ENCODE measurements around the gene PTPRM.

Gene PTPRM

DNA sequence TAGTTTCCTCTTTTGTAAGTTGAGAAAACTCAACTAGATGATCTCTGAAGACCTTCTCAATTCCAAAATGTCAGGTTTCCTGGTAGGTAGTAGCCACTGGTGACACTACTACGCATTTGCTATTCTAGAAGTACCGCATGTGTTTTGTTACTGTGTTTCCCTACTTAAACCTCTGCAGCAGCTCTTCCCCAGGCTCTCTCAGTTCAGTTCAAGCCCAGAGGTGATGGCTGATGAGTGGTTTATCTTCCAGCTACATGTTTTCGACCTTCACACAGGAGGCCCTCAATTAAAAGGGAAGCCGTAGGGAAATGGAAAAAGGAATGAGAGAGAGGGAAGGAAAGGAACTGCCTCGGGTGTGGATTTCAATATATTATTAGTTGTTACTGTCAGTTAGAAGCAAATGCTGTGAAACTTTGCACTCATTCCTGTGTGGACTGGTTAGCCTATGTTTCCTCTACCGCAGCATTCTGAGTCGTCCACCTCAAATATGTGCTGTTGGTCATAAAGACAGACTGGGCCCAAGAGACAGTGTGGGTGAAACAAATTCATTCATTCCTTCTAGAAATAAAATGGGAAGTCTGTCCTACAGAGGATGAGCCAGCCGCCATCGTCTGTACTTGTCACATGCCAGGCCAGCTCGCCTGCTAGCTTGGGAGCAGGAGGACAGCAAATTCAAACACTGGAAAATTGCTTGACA, 586.9 kb downstream of the PTPRM start:
- no peak for DNase-seq (ENCODE audit: low read depth in 1 of 2, low spot score in 1 of 2)

DNA sequence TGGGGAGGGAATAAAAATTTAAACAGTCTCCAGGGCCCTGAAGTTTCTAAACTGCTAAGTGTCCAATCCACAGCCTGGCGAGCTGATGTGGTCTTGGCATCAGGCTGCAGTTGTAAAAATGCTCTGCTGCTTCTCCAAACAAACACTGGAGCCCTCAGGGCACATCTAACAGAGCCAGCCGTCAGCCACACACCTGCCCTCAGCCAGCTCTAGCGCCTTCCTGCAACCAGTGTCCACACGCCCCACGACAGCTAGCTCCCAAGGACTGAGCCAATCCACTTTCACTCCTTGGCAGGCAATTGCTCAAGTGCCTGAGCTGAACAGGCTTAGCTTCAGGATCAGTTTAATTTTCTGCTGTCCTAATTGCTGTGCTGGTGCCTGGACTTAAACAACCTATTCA, 595.7 kb downstream of the PTPRM start:
- DNase-seq (ENCODE audit: low read depth in 1 of 2, low spot score in 1 of 2) = no peak

DNA sequence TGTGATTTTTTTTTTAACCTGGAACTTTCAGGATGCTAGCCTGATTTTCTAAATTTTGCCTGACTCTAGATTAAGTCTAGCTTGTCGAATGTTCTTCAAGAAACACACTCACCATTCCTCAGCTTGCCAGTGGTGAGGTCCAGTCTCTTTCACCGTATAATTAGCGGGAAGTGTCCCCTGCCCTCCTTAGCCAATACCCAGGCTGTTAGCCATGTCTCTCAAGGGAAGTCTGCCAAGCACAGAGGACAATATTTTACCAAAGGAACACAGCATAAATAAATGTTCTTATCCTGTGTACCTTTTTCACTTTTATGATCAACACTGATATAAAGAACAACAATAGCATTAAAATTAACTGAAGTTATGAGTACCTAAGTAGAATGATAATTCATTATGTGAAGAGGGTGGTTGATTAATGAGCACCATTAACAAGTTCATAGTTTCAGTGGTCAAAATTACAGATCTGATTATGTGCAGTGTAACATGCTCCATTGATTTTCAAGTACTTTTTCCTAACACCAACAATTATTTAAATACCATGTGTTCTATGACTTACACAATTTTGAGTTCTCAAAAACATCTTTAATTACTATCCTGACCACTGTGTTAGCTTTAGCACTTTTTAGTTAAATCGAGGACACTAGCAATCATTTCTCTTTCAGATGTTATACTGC, 596.3 kb downstream of the PTPRM start:
- no peak for DNase-seq (ENCODE audit: low read depth in 1 of 2, low spot score in 1 of 2)

DNA sequence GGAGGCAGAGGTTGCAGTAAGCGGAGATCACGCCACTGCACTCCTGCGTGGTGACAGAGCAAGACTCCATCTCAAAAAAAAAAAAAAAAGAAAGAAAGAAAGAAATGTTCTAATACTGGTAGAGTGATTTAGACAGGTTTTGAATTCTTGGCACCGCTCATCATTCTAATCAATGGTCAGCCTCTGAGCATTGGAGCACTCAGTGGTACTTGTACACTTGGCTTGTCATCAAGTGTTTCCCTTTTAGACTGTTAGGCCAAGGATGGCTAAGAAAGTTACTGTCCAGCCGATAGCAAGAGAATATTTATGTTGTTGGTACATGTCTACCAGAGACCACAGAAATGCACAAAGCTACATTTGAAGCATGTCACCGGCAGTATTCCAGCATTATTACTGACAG, 598.0 kb downstream of the PTPRM start:
- DNase-seq (ENCODE audit: low read depth in 1 of 2, low spot score in 1 of 2) = no peak

DNA sequence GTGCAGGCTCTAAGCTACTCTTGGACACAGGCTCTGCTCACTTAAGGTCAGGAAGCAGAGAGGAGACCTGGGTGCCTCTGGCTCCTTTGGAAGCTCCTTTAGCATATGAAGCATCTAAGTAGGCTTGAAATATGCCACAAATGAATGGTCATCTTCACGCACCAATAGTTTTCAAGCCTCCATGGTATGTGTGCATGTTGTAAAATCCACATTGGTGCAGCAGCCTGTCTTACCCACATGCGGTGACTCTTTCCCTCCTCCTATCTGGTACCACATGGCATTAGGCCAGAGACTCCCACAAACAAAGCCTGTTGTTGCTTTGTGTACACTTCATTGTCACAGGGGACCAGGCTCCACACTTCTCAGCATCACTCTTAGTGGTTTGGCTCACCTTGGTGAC, 599.9 kb downstream of the PTPRM start:
- no peak for DNase-seq (ENCODE audit: low read depth in 1 of 2, low spot score in 1 of 2)

DNA sequence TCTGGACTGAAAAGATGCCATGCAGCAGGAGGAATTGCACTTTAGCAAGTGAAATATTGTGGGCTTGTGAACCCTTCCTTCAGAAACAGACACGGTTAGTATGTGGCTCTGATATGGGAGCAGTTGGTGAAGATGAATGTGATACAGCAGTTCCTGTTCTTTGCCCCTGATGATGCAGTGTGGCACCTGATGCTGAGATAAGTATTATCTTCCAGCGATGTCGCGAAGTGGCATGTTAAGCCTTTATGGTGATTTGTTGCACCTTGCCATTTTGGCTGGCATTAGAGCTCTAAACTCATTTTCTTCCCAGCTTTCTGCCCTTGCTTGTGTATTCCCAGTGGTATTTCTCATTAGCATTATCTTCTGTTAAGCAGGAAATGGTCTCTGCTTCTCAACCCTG, 600.6 kb downstream of the PTPRM start:
- DNase-seq (ENCODE audit: low read depth in 1 of 2, low spot score in 1 of 2) = no peak

DNA sequence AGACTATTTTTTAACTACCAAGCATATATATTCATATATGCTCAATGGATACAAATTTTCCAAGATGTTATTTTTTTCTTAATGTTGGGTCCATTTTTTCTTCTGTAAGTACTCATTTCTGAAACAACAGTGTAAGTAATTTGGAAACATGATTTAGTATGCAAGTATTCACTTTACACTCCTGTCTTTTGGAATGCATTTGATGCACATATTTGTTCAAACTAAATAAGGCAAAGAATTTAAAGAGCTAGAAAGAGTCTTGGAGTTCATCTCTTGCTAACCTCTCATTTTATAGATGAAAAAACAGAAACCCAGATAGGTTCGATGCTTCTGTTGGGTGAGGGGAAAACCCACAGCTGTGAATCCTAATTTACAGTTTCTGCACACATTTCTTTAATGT, 602.6 kb downstream of the PTPRM start:
- no peak for DNase-seq (ENCODE audit: low read depth in 1 of 2, low spot score in 1 of 2)

DNA sequence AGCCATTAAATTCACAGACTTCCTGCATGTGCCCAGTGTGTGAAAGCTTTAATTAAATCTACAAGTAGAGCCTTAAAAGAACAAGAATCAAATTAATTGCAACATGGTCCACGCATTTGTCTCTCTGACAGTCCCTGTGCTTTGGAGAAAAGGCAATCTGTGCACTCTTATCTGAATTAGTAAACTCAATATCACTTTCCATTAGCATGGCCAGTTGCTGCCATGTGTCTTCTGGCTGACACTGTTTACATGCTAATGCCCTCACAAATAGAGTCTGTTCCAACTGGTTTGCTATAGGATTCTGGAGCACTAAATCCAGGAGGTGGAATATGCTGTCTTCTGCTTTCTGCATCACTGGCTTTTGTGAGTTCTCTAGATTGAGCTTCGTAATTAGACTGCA, 607.7 kb downstream of the PTPRM start:
- DNase-seq (ENCODE audit: low read depth in 1 of 2, low spot score in 1 of 2) = no peak

DNA sequence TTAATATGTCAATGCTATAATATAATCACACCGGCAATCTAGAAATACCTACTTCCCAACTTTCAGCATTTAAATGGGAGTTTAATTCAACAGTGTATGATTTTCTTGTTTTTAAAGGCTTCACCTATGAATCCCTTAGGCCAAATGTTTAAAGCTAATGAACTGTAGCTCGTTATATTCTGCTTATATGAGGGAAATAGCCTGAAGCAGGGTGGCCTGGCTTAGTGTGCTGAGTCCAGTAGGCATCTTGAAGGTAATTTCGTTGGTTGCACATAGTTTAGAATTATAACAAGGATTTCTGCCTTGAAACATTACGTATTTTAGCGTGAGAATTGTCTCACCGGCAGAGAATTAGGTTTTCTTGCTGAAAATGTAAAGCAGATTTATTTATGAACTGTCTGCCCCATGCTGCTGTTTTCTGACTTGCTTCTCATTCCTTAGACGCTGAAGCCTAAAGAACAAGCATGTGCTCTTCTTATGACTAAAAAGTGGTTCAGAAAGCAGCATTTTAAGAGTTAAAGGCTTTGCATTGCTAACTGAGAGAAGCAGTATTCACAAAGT, 608.5 kb downstream of the PTPRM start:
- no peak for DNase-seq (ENCODE audit: low read depth in 1 of 2, low spot score in 1 of 2)

DNA sequence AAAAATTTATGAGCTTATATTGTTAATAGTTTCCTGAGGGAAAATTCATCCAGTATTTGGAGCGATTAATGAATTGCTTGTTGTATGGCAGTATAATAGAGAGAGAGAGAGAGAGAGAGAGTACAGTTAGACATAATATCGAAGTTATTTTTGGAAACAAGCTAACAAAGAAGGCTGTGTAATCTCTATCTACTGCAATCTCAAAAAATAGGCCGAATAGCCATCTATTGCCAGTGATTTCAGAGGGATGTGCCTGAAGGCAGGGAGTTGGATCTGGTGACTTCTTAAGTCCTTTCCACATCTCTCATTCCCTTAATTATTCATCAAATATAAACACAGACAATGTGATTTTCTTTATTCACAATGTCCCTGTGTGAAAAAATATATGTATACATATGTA, 609.0 kb downstream of the PTPRM start:
- no peak for DNase-seq (ENCODE audit: low read depth in 1 of 2, low spot score in 1 of 2)

DNA sequence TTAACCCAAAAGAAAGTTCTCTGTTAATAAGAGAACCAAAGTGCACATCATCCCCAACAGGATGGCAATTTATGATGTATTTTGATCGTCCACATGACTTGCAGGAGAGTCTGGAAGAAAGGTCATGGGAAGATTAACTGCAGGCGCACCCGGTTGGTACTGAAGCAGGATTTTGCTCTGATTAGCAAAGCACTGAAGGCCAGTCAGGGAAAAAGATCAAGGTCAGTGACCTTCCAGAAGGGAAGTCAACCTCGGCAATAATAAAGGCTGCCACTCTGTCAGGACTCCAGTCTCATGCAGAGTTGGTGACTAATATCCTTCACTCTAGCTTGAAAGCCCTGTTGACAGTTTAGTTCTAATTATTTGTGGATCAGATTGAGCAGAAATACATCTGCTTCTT, 609.4 kb downstream of the PTPRM start:
- no peak for DNase-seq (ENCODE audit: low read depth in 1 of 2, low spot score in 1 of 2)

DNA sequence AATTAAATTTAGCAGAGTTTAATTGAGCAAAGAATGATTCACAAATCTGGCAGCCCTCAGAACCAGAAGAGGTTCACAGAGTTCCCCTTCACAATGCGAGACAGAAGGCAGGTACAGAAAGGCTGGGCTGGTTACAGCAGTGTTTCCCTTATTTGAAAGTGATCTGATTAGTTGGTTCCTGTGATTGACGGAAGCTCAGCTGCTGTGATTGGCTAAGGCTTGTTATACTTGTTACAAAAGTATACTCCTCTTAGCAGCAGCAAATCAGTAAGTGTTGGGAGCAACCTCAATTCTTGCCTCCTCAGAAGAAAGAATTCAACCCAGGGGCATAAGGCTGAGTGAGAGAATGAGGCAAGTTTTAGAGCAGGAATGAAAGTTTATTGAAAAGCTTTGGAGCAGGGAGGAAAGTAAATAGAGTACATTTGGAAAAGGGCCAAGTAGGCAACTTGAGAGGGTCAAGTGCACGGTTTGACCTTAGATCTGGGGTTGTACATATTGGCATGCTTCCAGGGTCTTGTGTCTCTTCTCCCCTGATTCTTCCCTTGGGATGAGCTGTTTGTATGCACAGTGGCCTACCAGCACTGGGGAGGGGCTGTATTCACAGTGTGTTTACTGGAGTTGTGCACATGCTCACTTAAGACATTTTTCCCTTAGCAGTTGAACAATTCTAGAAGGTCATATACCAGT, 610.4 kb downstream of the PTPRM start:
- DNase-seq (ENCODE audit: low read depth in 1 of 2, low spot score in 1 of 2) = no peak

DNA sequence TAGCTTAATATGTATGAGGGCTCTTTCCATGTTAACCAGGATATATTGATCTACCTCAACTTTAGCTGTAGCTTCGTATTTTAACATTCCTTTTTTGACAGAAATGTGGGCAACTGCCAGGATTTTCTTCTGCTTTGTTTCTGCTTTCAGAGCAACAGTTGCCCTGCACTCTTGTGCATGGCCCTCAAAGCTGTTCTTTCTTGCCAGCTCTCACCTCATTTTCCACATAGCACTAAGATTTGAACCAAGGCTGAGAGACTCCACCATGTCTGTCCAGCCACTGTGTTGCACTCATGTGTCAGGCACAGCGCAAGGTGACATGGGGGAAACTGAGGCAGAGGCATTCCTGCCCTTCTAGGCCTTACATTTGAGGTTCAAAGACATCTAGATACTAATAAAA, 619.3 kb downstream of the PTPRM start:
- DNase-seq (ENCODE audit: low read depth in 1 of 2, low spot score in 1 of 2) = no peak

DNA sequence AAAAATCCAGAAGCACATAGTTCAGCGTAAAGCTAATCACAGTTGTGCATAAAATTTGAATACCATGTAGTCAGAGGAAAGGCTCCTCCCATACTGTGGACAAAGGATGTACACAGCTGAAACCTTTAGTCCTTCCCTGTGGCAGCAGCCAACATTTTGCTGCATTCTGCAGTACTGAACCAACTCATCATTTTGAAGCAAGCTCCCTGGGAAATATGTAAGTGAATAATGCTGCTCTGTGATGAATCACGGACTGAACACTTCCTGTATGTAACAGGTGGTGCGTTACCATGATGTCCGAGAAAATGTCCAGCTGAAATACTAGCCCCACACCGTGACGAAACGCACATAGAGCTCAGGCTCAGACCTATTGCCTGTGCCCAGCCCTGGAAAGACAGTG, 621.1 kb downstream of the PTPRM start:
- no peak for DNase-seq (ENCODE audit: low read depth in 1 of 2, low spot score in 1 of 2)

DNA sequence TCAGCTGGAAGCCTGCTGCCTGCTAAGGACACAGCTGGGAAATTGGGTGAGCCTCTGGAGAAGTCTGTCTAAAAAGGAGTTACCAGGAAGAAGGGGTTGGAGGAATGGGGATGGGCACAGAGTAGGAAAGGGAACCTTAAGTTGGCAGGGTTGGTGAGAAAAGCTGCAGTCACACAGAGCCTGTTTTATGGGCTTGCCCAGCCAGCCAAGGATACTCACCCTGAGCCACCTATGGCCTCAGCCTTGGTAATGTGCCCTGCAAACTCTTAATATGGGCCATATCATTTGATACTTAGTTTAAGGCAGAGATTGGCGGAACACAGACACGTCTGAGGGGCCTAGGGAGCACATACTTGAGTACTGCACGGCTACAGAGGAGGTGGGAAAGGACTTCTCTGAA, 623.9 kb downstream of the PTPRM start:
- no peak for DNase-seq (ENCODE audit: low read depth in 1 of 2, low spot score in 1 of 2)

DNA sequence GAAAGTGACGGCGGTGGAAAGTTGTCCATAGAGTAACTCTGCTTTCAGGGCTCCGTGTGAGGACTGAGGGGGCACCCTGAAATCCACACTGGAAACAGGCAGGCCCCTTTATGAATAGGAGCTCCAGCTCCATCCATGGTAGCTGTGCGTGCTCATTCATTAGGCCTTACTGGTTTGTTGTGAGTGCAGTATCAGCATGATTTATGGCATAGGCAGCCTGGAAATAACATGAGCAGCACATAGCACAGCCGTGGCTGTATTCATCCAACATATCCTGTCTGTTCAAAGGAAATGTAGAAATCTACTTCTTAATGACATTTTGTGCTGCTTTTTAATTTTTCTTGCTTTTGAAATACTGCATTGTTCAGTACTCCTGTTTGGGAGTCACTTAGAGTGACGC, 627.3 kb downstream of the PTPRM start:
- DNase-seq (ENCODE audit: low read depth in 1 of 2, low spot score in 1 of 2) = no peak

DNA sequence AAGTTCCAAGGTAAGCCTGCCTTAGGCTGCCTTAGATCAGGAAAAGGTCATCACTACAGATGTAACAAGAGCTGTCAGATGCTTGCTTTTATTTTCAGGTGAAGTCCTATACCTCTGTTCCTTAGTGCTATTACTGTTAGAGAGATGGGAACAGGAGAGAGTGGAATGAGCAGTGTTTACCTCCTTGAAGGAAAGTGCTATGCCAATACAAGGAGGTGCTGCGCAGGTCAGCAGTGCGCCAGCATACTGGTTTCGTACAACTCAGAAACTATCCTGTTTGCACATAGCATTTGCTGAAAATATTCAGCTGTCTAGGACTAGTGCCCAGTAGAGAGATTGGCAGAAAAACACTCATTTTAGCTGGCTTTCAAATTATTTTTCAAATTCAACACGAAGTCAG, 629.1 kb downstream of the PTPRM start:
- DNase-seq (ENCODE audit: low read depth in 1 of 2, low spot score in 1 of 2) = no peak

DNA sequence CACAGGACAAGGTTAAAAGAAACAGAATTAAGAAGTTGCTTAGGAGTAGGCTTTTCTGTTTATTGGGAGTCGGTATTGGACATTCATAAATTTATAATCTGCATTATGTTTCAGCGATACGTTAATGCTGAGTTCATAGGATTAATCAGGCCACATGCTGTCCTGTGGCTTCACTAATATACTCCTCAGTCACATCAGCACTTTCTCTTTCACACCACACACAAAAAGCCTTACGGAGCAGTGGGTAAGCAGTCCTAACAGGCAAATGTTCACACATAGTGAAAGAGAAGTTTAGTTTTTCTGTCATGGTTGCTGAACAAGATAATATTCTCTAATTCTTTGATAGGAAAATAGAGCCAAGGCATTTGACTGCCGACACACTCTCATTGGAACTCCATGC, 630.4 kb downstream of the PTPRM start:
- DNase-seq (ENCODE audit: low read depth in 1 of 2, low spot score in 1 of 2) = no peak

DNA sequence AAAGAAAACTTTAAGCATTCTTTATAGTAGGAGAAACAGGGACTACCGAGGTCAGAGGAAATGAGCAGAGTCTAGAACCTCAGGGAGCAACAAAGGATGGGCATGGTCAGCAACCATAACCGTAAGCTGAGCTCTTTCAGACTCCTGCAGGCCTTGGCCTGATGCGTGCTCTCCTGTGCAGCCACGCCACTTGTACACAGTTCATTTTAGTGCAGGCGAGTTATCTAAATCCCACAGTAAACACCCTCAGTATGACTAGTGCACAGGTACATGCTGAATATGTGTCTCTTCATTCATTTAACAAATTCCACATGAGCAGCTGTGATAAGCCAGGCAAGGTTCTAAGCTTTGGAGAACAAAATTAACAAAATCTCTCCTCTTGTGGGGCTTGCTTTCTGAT, 640.9 kb downstream of the PTPRM start:
- no peak for DNase-seq (ENCODE audit: low read depth in 1 of 2, low spot score in 1 of 2)

DNA sequence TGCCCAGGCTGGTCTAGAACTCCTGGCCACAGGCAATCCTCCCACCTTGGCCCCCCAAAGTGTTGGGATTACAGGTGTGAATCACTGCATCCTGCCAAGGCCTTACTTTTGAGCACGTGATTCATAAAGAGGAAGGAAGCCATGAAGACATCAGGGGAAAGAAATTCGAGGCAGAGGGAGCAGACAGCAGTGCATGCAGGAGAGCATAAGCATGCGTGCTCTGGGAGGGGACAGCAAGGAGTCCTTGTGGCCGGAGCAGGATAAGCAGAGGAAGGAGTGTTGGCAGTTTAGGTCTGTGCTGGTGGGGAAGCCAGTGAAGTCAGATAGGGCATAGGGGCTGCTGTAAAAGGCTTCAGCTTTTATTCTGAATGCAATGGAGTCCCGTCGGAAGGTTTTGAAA, 641.6 kb downstream of the PTPRM start:
- no peak for DNase-seq (ENCODE audit: low read depth in 1 of 2, low spot score in 1 of 2)

DNA sequence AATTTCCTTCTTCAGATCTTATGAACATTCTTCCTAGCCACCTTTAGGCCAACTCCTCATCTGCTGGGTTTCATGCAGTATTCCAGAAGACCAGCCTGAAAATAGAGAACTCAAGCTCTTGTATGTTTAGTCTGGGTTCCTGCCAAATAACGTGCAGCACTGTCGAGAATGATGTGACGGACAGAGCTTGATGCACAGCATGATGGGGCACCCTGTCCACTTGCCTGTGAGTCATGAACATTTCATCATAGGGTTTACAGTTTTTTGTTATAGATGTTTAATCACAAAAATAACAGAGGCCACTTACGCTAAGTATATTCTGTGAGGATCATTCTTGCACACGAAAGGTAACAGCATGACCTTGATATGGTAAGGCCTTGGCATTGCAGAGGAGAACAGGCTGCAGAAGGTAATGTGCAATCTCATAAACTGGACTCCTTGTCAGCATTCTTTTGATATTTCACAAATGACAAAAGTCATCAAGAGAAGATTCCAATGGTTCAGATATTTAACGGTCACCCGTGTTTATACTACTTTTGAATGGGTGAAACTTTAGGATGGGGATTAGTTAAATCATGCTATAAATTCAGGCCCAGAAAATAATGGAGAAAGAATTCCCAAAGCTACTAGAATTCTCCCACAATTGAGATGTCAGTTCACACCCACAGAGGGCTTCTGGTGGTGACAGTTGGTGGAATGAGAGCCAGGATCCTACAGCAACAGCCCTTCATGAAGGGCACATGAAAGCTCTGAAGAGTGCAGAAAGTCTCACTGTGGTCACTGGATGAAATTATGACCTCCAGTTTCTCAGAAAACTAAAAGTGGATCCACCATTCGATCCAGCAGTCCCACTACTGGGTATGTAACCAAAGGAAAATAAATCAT, 646.0 kb downstream of the PTPRM start:
- no peak for DNase-seq (ENCODE audit: low read depth in 1 of 2, low spot score in 1 of 2)

All from activated CD4-positive, alpha-beta T cell treated with anti-CD3 and anti-CD28 coated beads, Interleukin-2, amount 50 U/mL, for 24 hours (primary cell).